GM12873 (cell line): ENCODE data around the gene EPPIN.

Source experiments
- CTCF ChIP-seq: IDR thresholded peaks from 2 replicates; pipeline ENCODE4 v1.5.1; 2012; ENCODE audit warnings: low read depth, mild to moderate bottlenecking, moderate library complexity, low read length, control low read depth; ENCODE audit not compliant: insufficient read depth; ENCODE audit errors: missing control alignments

The EPPIN gene

GRCh38 chr20:45552456-45552855 lies 5.3 kb upstream of the EPPIN start:
- TF ChIP-seq CTCF: no peak

GRCh38 chr20:45550765-45551164 lies 3.6 kb upstream of the EPPIN start:
- TF ChIP-seq CTCF: no peak

- no peak for TF ChIP-seq CTCF
Observed at GRCh38 chr20:45548410-45548809, 1.2 kb upstream of the EPPIN start.

- no peak for TF ChIP-seq CTCF
Observed at GRCh38 chr20:45545754-45546453, 1.3 kb downstream of the EPPIN start.

- TF ChIP-seq CTCF: no peak
Observed at GRCh38 chr20:45545351-45545750, 1.9 kb downstream of the EPPIN start.

GRCh38 chr20:45539382-45539781 lies 7.8 kb downstream of the EPPIN start, which contains the start of gene WFDC6:
WFDC6 (minus strand) TSS chr20:45539482; CDS start chr20:45539407, 75 bp downstream.
- TF ChIP-seq CTCF: no peak

GRCh38 chr20:45538209-45538799 lies 8.9 kb downstream of the EPPIN start:
- TF ChIP-seq CTCF: peak; percentile 36
